H1 (cell line): ENCODE measurements around the gene PRR5L. TPM values are rescaled to one million over a fixed set of nuclear protein-coding genes. Genes with fewer than 3 reads are reported as not detected.

Experiments used
- CTCF ChIA-PET: fragments of 300-600 bp; sonication (Branson Sonifier 250); formaldehyde crosslinking; loops from one replicate; lab custom pipeline; 2021; ENCODE audit not compliant: partially characterized antibody; lab: Charles Lee
- POLR2A ChIA-PET: fragments of 300-600 bp; sonication (Branson Sonifier 250); formaldehyde crosslinking; loops from one replicate; lab custom pipeline; 2021; ENCODE audit warnings: inconsistent platforms; ENCODE audit not compliant: partially characterized antibody; lab: Charles Lee
- DNase-seq, 2 experiments: peaks; one replicate each; pipeline versions ENCODE4 v3.0.0 to v3.0.0-alpha.2; 2010 to 2022; ENCODE audit warnings: low spot score in 2 of 2, low read depth in 1 of 2, mixed read lengths in 1 of 2
- FAIRE-seq: peaks from 2 replicates; lab custom pipeline; 2011; peaks lifted over from hg19 to GRCh38; lab: Jason Lieb, UNC
- H2AFZ ChIP-seq: 2 replicates; pipeline ENCODE4 v1.8.1; 2012; ENCODE audit warnings: low read length, inconsistent platforms
- H2AK5ac ChIP-seq: 2 replicates; pipeline ENCODE4 v1.6.1; 2013; ENCODE audit warnings: low read depth, low read length
- H2BK120ac ChIP-seq: replicated peaks from 2 replicates; pipeline ENCODE3; 2013; ENCODE audit warnings: low read depth, low read length, inconsistent platforms
- H2BK12ac ChIP-seq: 2 replicates; pipeline ENCODE4 v1.6.1; 2013; ENCODE audit warnings: low read depth, low read length
- H2BK15ac ChIP-seq: 2 replicates; pipeline ENCODE4 v1.6.1; 2013; ENCODE audit warnings: low read length
- H2BK20ac ChIP-seq: 2 replicates; pipeline ENCODE4 v1.6.1; 2013; ENCODE audit warnings: low read length
- H2BK5ac ChIP-seq: 2 replicates; pipeline ENCODE4 v1.6.1; 2013; ENCODE audit warnings: low read depth, low read length
- H3K14ac ChIP-seq: 2 replicates; pipeline ENCODE4 v1.6.1; 2013; ENCODE audit warnings: inconsistent platforms; ENCODE audit not compliant: insufficient read length
- H3K18ac ChIP-seq: 2 replicates; pipeline ENCODE4 v1.6.1; 2013; ENCODE audit warnings: low read length; ENCODE audit errors: extremely low read depth
- H3K23ac ChIP-seq: 2 replicates; pipeline ENCODE4 v1.6.1; 2013; ENCODE audit warnings: inconsistent platforms; ENCODE audit not compliant: insufficient read length
- H3K23me2 ChIP-seq: 2 replicates; pipeline ENCODE4 v1.6.1; 2013; ENCODE audit warnings: low read depth, low read length
- H3K27ac ChIP-seq: 2 replicates; pipeline ENCODE4 v1.6.1; 2011; ENCODE audit warnings: low read depth, low read length, inconsistent platforms
- H3K27me3 ChIP-seq, 4 experiments: replicated peaks in 1 of 4; 1 replicate in 1 of 4; 2 replicates in 3 of 4; pipeline versions ENCODE4 v1.6.1 to v1.8.1; 2011 to 2013; ENCODE audit warnings: low read length in 3 of 4, mild to moderate bottlenecking in 3 of 4, inconsistent platforms in 2 of 4, mixed read lengths in 2 of 4, moderate library complexity in 1 of 4; ENCODE audit not compliant: control insufficient read depth in 3 of 4, insufficient read depth in 3 of 4; ENCODE audit errors: extremely low read depth in 1 of 4
- H3K36me3 ChIP-seq, 4 experiments: 2 replicates each; pipeline versions ENCODE4 v1.6.1 to v1.8.1; 2011 to 2013; ENCODE audit warnings: mild to moderate bottlenecking in 4 of 4, low read length in 3 of 4, moderate library complexity in 2 of 4, control low read depth in 1 of 4, inconsistent platforms in 1 of 4; ENCODE audit not compliant: insufficient read depth in 4 of 4, control insufficient read depth in 2 of 4
- H3K4ac ChIP-seq: replicated peaks from 2 replicates; pipeline ENCODE3; 2013; ENCODE audit warnings: low read length, low read depth, mixed read lengths, inconsistent platforms; ENCODE audit not compliant: insufficient read length
- H3K4me1 ChIP-seq, 4 experiments: replicated peaks in 1 of 4; 1 replicate in 1 of 4; 2 replicates in 3 of 4; pipeline versions ENCODE4 v1.6.1 to v1.8.1; 2011 to 2013; ENCODE audit warnings: low read length in 3 of 4, inconsistent platforms in 2 of 4, mixed read lengths in 1 of 4; ENCODE audit not compliant: insufficient read depth in 4 of 4, control insufficient read depth in 3 of 4
- H3K4me2 ChIP-seq, 2 experiments: 2 replicates each; pipeline versions ENCODE4 v1.6.1 to v1.8.1; 2011 to 2013; ENCODE audit warnings: low read depth in 2 of 2, low read length in 2 of 2, control low read depth in 1 of 2, inconsistent platforms in 1 of 2, mild to moderate bottlenecking in 1 of 2; ENCODE audit not compliant: insufficient read depth in 1 of 2
- H3K4me3 ChIP-seq, 4 experiments: fragments of 200-600, 300-600 bp in 1 of 4; sonication (generic), shearing (Covaris generic), sonication (Bioruptor Twin) in 1 of 4; 2 replicates each; pipeline versions ENCODE4 v1.5.1 to v1.8.1; 2011 to 2016; ENCODE audit warnings: low read length in 4 of 4, low read depth in 3 of 4, control low read depth in 2 of 4, inconsistent platforms in 2 of 4, mild to moderate bottlenecking in 2 of 4, mixed read lengths in 1 of 4, moderate library complexity in 1 of 4; ENCODE audit not compliant: insufficient read depth in 2 of 4; ENCODE audit errors: extremely low read depth in 1 of 4
- H3K56ac ChIP-seq: replicated peaks from 2 replicates; pipeline ENCODE3; 2013; ENCODE audit warnings: low read depth, mild to moderate bottlenecking, mixed read lengths, low read length, inconsistent platforms; ENCODE audit not compliant: insufficient read length
- H3K79me1 ChIP-seq: 2 replicates; pipeline ENCODE4 v1.6.1; 2013; ENCODE audit warnings: low read depth, low read length, control low read depth
- H3K79me2 ChIP-seq, 2 experiments: 2 replicates each; pipeline versions ENCODE4 v1.6.1 to v1.8.1; 2012 to 2013; ENCODE audit warnings: low read length in 2 of 2, mild to moderate bottlenecking in 2 of 2, inconsistent platforms in 1 of 2; ENCODE audit not compliant: insufficient read depth in 2 of 2, control insufficient read depth in 1 of 2
- H3K9ac ChIP-seq, 4 experiments: replicated peaks in 1 of 4; 1 replicate in 1 of 4; 2 replicates in 3 of 4; pipeline versions ENCODE4 v1.6.1 to v1.8.1; 2011 to 2013; ENCODE audit warnings: low read depth in 3 of 4, low read length in 3 of 4, control low read depth in 2 of 4, mild to moderate bottlenecking in 2 of 4, moderate library complexity in 2 of 4, inconsistent platforms in 1 of 4; ENCODE audit errors: extremely low read depth in 1 of 4
- H3K9me3 ChIP-seq, 2 experiments: 2 replicates each; pipeline versions ENCODE4 v1.6.1 to v1.8.1; 2012 to 2013; ENCODE audit warnings: mild to moderate bottlenecking in 2 of 2, moderate library complexity in 2 of 2, control low read depth in 1 of 2, inconsistent platforms in 1 of 2, low read depth in 1 of 2, low read length in 1 of 2, mixed read lengths in 1 of 2; ENCODE audit not compliant: insufficient read depth in 2 of 2
- H4K20me1 ChIP-seq, 2 experiments: replicated peaks in 1 of 2; 2 replicates each; pipeline versions ENCODE3 to v1.8.1; 2011 to 2013; ENCODE audit warnings: inconsistent platforms in 2 of 2, low read length in 2 of 2, mild to moderate bottlenecking in 1 of 2; ENCODE audit not compliant: insufficient read depth in 2 of 2, control insufficient read depth in 1 of 2
- H4K5ac ChIP-seq: 2 replicates; pipeline ENCODE4 v1.6.1; 2013; ENCODE audit warnings: low read length, low read depth, mixed read lengths, inconsistent platforms; ENCODE audit not compliant: insufficient read length
- H4K8ac ChIP-seq: 2 replicates; pipeline ENCODE4 v1.8.0; 2013; ENCODE audit warnings: mild to moderate bottlenecking, moderate library complexity, low read length, inconsistent platforms; ENCODE audit not compliant: insufficient read depth; ENCODE audit errors: extremely low read depth
- H4K91ac ChIP-seq: replicated peaks from 2 replicates; pipeline ENCODE3; 2013; ENCODE audit warnings: low read length, mixed read lengths, inconsistent platforms; ENCODE audit not compliant: insufficient read length
- CREB1 ChIP-seq: IDR thresholded peaks from 2 replicates; pipeline ENCODE4 v1.6.1; 2012; ENCODE audit warnings: inconsistent platforms
- WGBS, 2 experiments: shearing (Covaris generic) in 1 of 2; methylation state at CpG; one replicate each; pipeline versions ENCODE4 v1.1.6 to v1.1.7; 2013 to 2015; ENCODE audit warnings: low lambda C conversion rate in 2 of 2, mixed read lengths in 2 of 2, inconsistent platforms in 1 of 2, low coverage in 1 of 2, missing lambda C conversion rate in 1 of 2; ENCODE audit not compliant: insufficient replicate concordance in 2 of 2, insufficient coverage in 1 of 2, insufficient read length in 1 of 2; ENCODE audit errors: extremely low coverage in 1 of 2, missing lambda C conversion rate in 1 of 2; 5-methylcytosine and 5-hydroxymethylcytosine counted together
- polyA plus RNA-seq, 7 experiments: library from polyadenylated mRNA; depleted of rRNA in 3 of 7; stranded (reverse) in 5 of 7; unstranded in 2 of 7; fragments of >200 nt in 5 of 7; fragments of 200-250 nt in 2 of 7; gene quantifications; 1 replicate in 5 of 7; 2 replicates in 1 of 7; 4 replicates in 1 of 7; pipeline versions ENCODE4 v1.2.1 to v1.2.3, GENCODE V29; 2011 to 2013; ENCODE audit warnings: missing spikeins in 2 of 7, mixed read lengths in 2 of 7
- total RNA-seq: library from RNA; stranded (reverse); fragmentation: NEBNext Ultra II Directional; extraction: Animal tissue kit (Norgen Biotek cat#: 25700); gene quantifications from 2 replicates; pipeline ENCODE4 v1.2.1, GENCODE V29; 2021

Gene PRR5L
- total and polyA plus RNA-seq, 2 of the 8 experiments (the other 6 are each of a cell fraction or from before 2014, with no cell fraction given) = 6.6 to 10.1 TPM

DNA sequence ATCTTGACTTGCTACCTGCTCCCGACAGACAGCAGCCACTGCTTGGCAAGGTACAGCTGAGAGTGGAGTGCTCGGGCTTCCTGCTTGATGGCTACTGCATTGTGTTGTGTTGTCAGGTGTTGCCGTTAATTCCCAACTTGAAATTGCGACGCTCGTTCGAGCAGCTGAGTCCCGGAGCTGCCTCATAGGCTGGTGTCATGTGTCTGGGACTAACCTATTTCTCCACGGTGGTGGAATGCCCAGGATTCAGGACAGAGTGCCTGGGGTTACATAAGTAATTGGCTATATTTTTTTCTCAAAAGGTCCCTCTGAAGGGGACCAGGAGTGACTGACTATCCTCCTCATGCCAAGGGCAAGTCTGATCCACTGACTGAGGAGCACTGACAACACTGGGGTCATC is 25.4 kb upstream of the PRR5L start:
- H2BK5ac ChIP-seq = no peak overlapping the region
- no peak overlapping the region for H3K9ac ChIP-seq
- peaks cover 0 to 1% of the 10 kb centered on the region in 2 experiments for H4K20me1 ChIP-seq
- no peak overlapping the region for H3K56ac ChIP-seq
- peaks cover 0 to 7% (median 0%) of the 10 kb centered on the region in 4 experiments; a peak in 1 of 8 replicates for H3K36me3 ChIP-seq
- H3K4me3 ChIP-seq = no peak overlapping the region
- no peak overlapping the region for H4K8ac ChIP-seq
- no peak overlapping the region for H3K4ac ChIP-seq
- H4K91ac ChIP-seq = no peak overlapping the region
- no peak overlapping the region for H2BK12ac ChIP-seq
- no peaks in the 10 kb centered on the region for H3K9me3 ChIP-seq
- no peak overlapping the region for H2AFZ ChIP-seq
- H3K4me2 ChIP-seq = no peak overlapping the region
- H2BK120ac ChIP-seq = no peak overlapping the region
- CTCF ChIA-PET = interaction anchor here (1.1 to 6.5 kb wide), 5 partner anchors 8 to 448 kb away, joined by 3 to 53 read pairs (median 10); no protein-coding TSS in a partner anchor
- H3K23ac ChIP-seq = no peak overlapping the region
- H2AK5ac ChIP-seq = no peak overlapping the region
- no peak overlapping the region for H2BK15ac ChIP-seq
- no peaks in the 10 kb centered on the region for H3K79me1 ChIP-seq
- no peak overlapping the region for H3K18ac ChIP-seq
- H3K23me2 ChIP-seq = no peaks in the 10 kb centered on the region
- H3K27ac ChIP-seq = no peak overlapping the region
- FAIRE-seq = no peak
- H2BK20ac ChIP-seq = no peak overlapping the region
- POLR2A ChIA-PET = no interaction called here
- H3K79me2 ChIP-seq = no peaks in the 10 kb centered on the region
- 91% methylated on average over 9 of the region's 9 CpGs; no CpG with 5 or more reads in 1 of the 2 experiments for WGBS, 2 experiments
- no peaks in the 10 kb centered on the region for H3K27me3 ChIP-seq
- H4K5ac ChIP-seq = no peak overlapping the region
- no peak for DNase-seq
- no peak for TF ChIP-seq CREB1
- H3K14ac ChIP-seq = no peak overlapping the region
- H3K4me1 ChIP-seq = no peaks in the 10 kb centered on the region
